Sigmoid colon (tissue), 4 donors: ENCODE measurements around the gene SAMD11.

Experiments
- CTCF ChIP-seq, 4 experiments: fragments of 450-650 bp in 3 of 4; fragments of 200-600 bp in 1 of 4; IDR thresholded peaks; one replicate each; pipeline ENCODE4 v1.5.1; 2016 to 2019; ENCODE audit warnings: antibody characterized with exemption in 4 of 4, mild to moderate bottlenecking in 3 of 4, moderate library complexity in 2 of 4
- EP300 ChIP-seq, 4 donors: sonication (generic); formaldehyde crosslinking; IDR thresholded peaks; one replicate each; pipeline ENCODE4 v1.6.1; 2017; ENCODE audit warnings: antibody characterized with exemption in 4 of 4

DNA sequence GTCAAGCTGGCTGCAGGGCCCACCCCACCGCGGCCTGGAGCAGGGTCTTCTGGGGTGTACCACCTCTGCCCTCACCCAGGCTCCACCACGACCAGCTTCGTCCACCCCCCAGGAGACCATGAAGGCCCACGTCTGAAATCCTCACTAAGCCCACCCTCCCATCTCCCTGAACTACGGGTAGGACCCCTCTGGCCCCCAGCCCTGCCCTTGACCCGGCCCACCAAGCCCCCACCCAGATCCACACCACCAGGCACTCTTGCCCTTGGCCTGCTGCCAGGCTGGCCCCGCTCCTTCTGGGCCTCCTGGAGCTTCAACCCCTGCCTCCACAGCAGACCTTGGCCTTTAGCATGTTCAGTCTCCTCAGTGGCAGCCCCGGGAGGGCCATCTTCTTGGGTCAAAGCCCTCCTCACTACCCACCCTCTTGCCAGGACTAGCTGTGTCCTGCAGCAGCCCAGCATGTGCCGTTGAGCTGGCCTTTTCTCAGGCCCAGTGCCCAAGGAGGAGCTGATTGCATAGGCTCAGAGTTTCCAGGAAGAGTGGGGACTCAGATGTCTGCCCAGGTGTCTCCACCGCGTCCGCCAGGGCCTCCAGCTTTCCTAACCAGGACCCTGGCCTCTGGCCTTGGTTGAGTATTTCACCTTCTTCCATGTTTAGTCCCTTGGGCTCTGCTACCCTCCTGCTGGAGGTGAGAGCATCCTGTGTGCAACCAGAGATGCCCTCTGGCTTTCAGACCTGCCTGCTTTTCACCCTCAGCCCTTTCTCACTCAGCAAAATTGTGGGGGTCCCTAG lies 17.7 kb upstream of the SAMD11 start:
- TF ChIP-seq CTCF (IDR thresholded peaks at IDR 0.05) (no peak), EP300 (IDR thresholded peaks at IDR 0.05) (no peak)
